DMS153 treated with DMSO at 0.1 percent for 48 hours (cell line): ENCODE measurements around the gene USP35.

Source experiments
- DNase-seq: peaks from one replicate; lab custom pipeline; 2025; ENCODE audit not compliant: unreplicated experiment; lab: John Stamatoyannopoulos, UW

Gene USP35

GRCh38 chr11:78262691-78263090 lies 74.0 kb downstream of the USP35 start:
- DNase-seq = no peak
